HG03460 (cell line): ENCODE data around the gene LAMA5.

ENCODE experiments used
- ATAC-seq: cut with Tn5 transposase; IDR thresholded peaks from one replicate; pipeline ENCODE4 v1.9.1; 2021; ENCODE audit not compliant: unreplicated experiment

LAMA5 gene

GRCh38 chr20:62404112-62404665 is 37.1 kb upstream of the LAMA5 start:
- no peak for ATAC-seq

GRCh38 chr20:62403331-62403730 is 36.2 kb upstream of the LAMA5 start:
- ATAC-seq = no peak

GRCh38 chr20:62402456-62403150 is 35.5 kb upstream of the LAMA5 start:
- ATAC-seq = no peak

GRCh38 chr20:62401331-62401779 is 34.2 kb upstream of the LAMA5 start:
- no peak for ATAC-seq

GRCh38 chr20:62400541-62400940 is 33.4 kb upstream of the LAMA5 start:
- no peak for ATAC-seq

GRCh38 chr20:62400021-62400420 is 32.9 kb upstream of the LAMA5 start:
- ATAC-seq = no peak

GRCh38 chr20:62398120-62398821 is 31.2 kb upstream of the LAMA5 start:
- no peak for ATAC-seq

GRCh38 chr20:62396367-62397239 is 29.5 kb upstream of the LAMA5 start:
- ATAC-seq = no peak

- no peak for ATAC-seq
Observed at GRCh38 chr20:62395311-62396242, 28.5 kb upstream of the LAMA5 start.

- no peak for ATAC-seq
Observed at GRCh38 chr20:62394248-62395245, 27.4 kb upstream of the LAMA5 start.

GRCh38 chr20:62393830-62394229 is 26.7 kb upstream of the LAMA5 start:
- no peak for ATAC-seq

GRCh38 chr20:62393335-62393665 is 26.2 kb upstream of the LAMA5 start:
- ATAC-seq = no peak

GRCh38 chr20:62392621-62393334 is 25.7 kb upstream of the LAMA5 start:
- no peak for ATAC-seq

- no peak for ATAC-seq
Observed at GRCh38 chr20:62392077-62392418, 24.9 kb upstream of the LAMA5 start.

- no peak for ATAC-seq
Observed at GRCh38 chr20:62391165-62392076, 24.3 kb upstream of the LAMA5 start.

- no peak for ATAC-seq
Observed at GRCh38 chr20:62390317-62391164, 23.4 kb upstream of the LAMA5 start.
